Activated T-cell treated with anti-CD3 and anti-CD28 coated beads for 4 hours (primary cell): ENCODE measurements around the gene TSR2.

Experiments used
- DNase-seq: peaks from one replicate; pipeline ENCODE4 v3.0.0-alpha.2; 2020

Gene TSR2

DNA sequence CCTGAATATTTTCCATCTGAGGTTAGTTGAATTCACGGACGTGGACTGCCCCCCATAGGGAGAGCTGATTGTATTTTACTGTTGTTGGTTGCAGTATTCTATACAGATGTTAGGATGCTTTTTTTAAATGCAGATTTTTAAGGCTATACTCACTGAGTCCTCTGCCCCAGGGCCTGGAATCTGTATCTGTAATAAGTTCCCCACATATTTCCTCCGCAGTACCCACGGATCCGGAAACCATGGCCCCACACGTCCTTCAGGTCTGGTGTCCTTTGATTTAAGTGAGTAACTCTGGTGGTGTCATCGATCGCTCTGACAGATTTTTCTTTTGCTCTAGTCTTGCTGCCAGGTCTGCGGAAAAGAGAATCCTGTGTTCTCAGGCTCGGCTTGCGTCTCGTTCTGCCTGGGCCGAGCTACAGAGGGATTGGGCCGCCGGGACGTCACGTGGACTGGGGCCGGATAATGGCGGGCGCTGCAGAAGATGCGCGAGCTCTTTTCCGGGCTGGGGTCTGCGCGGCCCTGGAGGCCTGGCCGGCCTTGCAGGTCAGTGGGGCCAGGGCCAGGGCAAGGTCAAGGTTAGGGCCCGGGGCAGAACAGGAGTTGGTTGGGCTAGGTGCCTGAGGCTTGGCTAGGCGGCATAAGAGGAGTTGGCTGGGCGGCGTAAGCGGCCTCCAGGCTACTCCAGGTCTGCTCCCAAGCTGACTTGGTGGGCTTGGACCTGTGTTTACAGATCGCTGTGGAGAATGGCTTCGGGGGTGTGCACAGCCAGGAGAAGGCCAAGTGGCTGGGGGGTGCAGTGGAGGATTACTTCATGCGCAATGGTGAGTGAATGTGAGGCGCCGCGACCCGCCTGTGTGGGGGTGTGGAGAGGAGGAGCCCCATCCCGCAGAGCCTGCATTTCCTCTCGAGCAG is at the start of gene TSR2:
TSS of gene TSR2 (plus strand) at position 445 of the 912 bp plus-strand sequence. CDS start at position 463, 18 bp downstream.
- DNase-seq: peak; percentile 61

DNA sequence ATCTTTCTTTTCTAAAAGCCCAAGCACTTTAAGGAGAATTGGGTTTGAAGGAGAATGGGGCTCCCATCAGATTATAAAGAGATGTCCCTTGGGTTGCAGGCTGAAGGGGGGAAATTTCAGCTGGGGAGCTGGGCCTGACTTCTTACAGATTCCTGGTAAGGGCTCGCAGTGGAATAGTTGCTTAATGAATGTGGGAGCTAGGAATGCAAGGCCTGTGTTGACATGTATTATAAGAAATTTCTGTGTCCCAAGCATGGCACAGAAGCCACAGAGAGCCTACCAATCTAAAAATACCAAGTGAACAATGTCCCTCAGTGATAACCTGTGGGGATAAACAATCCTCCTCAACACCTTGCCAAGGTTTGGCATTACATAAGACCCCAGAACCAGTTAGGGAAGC is 43.1 kb upstream of the TSR2 start:
- DNase-seq: no peak

DNA sequence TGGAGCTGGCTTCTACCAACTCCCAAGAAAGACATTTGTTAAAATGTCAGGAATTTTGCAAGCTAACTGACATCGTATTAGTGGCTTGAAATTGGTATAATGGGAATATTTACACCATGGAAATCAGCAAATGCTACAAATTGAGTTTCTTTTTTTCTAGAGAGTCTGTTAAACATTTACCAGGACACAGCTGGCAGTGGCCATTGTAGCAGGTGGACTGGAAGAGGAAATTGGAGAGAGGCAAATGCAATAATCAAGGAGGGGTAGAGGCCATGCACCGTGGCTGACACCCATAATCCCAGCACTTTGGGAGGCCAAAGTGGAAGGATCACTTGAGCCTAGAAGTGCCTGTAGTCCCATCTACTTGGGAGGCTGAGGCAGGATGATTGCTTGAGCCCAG is 32.9 kb upstream of the TSR2 start:
- no peak for DNase-seq

- no peak for DNase-seq
These were observed 28.5 kb upstream of the TSR2 start for GRCh38 chrX:54411732-54412131.

DNA sequence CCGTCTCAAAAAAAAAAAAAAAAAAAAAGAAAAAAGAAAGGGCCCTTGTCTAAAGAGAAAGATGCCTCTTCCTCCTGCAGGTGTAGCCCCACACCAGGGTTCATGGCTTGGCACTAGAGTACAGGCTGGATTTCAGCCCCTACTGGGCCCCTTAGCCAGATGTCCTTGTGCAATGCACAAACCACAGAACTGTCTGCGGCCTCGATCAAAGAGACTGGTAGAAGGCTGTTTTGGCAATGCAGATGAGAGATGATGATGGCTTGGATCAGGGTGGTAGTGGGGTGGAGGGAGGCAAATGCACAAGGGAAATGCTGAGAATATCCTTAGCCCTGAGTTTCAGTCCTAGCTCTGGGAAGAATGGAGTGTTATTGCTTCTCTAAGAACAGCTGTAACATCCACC is 26.5 kb upstream of the TSR2 start:
- no peak for DNase-seq

DNA sequence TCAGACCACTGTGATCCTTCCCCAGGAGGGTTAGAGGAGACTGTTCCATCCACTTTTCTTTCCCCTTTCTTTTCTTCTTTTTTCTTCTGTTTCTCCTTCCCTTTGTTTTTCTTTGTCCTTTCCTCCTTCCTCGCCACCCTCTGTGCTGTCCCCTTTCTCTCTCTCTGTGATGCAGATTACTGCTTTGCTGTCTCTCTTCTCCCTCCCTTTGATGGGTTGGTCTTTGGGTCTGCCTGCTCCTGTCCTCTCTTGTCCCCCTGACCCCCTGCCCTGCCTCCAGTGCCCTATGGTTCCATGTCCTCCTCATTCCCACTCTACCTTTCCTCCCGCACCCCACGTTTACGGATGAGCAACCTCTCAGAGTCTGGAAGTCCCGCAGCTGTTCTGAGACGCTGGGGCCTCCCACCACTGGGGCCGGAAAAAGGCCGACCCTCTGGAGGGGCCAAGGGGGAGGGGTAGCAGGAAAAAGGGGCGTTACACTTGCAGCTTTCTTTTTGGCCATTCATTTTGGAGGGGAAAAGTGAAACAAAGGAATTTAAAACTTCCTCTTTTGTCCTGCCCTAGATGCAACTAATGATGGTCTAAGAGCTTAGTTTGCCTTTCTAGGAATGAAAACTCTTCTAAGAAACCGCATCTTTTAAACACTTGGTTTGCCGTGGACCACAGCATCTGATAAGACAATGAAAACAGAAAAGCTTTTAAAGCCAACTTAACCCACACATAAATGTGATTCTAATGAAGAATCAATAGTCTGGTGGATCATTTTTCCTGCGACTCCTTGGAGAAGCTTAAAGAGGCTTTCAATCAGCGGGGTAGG is 24.5 kb upstream of the TSR2 start:
- no peak for DNase-seq

- no peak for DNase-seq
These were observed 23.2 kb upstream of the TSR2 start for GRCh38 chrX:54416965-54417364.

DNA sequence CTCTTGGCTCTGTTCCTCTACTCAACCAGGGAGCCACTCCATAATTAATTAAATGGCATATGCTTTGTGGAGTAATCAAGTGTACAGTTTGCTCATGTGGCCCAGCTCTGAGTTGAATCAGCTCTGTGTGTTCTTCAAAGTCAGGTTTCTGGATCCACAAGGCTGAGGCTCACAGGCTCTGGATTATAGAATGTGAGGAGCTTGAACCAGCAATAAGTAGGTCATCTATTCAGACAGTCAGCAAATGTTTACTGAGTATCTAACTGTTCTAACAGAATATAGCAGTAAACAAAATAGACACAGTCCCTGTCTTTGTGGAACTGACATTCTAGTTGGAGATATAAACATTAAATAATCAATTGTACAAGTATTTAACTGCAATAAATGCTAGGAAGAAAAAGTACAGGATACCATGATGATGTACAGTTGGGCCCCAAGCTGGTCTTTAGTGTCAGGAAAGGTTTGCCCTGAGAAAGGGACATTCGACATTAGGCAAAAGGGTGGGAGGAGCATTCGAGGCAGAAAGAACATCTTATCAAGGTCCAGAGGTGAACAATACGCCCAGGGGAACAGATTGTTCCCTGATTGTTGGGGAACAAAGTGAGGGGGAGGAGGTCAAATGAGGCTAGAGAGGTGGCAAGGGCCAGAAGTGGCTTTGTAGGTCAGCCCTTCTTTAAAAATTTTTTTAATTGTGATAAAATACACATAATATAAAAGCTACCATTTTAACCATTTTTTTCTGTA is 20.5 kb upstream of the TSR2 start:
- DNase-seq: no peak

DNA sequence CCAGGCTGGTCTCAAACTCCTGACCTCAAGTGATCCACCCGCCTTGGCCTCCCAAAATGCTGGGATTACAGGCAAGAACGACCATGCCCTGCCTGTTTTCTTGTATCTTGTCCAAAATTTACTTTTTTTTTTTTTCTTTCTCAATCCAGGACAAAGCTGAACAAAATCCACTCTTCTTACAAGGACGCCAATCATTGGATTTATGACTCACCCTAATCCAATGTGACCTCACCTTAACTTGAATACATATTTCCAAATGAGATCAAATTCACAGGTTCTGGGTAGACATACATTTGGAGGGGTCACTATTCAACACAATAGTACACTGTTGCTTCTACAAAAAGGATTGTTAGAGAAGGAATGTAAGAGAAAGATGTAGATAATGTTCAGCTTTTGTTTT is 18.0 kb upstream of the TSR2 start:
- no peak for DNase-seq

GRCh38 chrX:54423161-54423888 is 16.9 kb upstream of the TSR2 start:
- no peak for DNase-seq

DNA sequence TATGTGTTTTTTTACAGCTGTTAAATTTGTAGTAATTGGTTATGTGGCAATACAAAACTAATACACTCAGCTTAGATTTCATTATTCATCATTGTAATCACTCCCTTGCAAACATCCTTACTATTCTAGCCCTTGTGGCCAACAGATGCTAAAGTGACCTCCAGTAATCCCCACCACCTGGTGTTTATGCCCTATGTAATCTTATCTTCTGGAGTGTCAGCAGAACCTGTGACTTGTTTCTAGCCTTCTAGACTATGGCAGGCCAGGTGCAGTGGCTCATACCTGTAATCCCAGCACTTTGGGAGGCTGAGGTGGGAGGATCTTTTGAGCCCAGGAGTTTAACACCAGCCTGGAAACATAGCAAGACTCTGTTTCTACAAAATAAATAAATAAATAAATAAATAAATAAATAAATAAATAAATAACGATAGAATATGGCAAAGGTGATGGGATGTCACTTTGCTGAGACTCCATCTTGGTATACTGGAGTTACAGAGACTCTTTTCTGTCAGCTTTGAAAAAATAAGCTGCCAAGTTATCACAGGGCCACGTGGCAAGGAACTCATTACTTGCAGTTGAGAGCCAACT is 12.3 kb upstream of the TSR2 start:
- no peak for DNase-seq

- DNase-seq: no peak
These were observed 9.7 kb upstream of the TSR2 start for GRCh38 chrX:54430519-54430918.

DNA sequence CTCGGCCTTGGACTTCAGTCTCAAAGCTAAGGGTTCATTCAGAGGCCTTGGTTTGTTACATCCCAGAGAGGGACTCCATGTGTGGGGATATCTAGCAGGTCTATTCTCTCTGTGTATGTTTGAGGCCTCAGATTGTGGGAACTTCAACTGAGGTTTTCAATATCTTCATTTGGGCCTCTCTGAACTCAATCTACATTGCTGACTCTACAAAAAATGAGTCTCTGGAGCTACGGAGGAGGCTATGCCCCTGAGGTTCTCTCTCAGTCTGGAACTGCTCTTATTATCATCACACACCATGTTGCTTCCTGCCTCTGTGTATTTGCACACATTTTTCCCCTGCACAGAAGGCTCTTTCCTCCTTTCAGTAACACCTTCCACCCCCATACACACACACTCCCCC is 5.1 kb upstream of the TSR2 start:
- DNase-seq: no peak

GRCh38 chrX:54442790-54443189 is 2.6 kb downstream of the TSR2 start:
- no peak for DNase-seq

- DNase-seq: no peak
These were observed 4.5 kb downstream of the TSR2 start for GRCh38 chrX:54444752-54445151.

GRCh38 chrX:54446084-54446483 is 5.9 kb downstream of the TSR2 start:
- DNase-seq: no peak

DNA sequence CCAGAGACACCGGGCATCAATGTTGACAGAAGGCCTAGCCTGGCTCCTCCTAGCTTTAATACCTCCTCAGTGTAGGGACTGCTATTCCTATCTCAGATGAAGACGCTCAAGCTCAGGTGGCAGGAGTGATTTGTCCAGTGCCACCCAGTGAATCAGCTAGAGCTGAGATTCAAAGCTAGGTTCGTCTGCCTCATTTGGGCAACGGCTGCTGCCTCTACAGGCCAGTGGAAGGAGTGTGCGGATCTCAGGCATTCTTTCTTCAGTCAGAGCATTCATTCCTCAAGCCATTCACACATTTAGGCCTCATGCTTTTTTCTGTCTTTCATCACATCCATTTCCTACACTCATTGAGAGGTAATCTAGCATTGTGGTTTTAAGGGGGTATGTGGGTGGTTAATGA is 7.3 kb downstream of the TSR2 start:
- no peak for DNase-seq

DNA sequence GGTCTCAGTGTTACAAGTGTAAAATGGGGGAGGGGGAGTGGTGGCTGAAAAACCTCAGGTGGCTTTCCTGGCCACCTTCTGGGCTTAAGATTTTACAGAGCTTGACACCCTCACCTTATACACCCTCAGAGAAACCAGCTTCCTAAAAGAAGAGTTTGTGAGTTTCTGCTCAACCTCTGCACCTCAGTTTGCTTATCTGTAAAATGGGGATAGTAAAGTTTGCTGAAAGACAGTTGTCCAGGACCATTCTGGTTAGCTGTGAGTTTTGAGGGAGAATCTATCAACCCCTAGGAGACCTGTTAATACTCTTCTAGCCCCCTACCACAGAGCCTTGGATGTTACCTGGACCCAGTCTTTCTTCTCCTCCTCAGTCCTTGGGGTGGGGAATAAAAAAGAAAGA is 9.7 kb downstream of the TSR2 start:
- DNase-seq: no peak

- DNase-seq: no peak
These were observed 12.7 kb downstream of the TSR2 start for GRCh38 chrX:54452920-54453319.

DNA sequence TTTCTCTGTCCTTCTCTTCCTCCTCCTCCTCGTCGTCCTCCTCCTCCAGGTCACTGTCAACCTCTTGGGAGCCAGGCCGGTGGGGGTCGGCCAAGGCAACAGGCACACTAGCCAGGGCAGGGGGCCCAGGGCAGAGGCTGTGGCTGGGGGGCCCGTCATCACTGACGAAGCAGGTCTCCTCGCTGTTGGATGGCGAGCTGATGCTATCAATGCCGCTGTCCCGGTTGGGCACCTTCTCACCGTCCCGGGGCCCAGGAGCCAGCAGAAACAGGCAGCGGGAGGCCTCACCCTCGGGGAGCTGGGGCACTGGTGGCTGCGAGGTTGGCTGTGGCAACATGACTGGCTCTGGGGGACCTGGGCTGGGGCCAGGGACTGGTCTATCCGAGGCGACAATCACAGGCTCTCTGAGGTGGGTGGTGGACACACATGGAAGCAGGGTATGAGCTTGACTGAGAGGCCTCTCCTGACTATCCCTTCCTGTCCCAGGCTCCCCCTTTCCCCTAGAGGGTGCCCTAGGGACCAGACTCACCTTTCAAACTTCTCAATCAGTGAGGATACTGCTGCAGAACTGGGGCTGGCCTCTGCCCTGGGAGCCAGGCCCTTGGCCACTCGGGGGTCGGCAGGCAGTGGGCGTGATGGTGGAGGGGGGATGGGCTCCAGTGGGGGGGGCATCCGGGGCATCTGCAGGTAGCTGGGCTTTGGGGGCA is 30.0 kb downstream of the TSR2 start:
- DNase-seq: no peak
